ENCODE measurements around the gene NOS2.

DNA sequence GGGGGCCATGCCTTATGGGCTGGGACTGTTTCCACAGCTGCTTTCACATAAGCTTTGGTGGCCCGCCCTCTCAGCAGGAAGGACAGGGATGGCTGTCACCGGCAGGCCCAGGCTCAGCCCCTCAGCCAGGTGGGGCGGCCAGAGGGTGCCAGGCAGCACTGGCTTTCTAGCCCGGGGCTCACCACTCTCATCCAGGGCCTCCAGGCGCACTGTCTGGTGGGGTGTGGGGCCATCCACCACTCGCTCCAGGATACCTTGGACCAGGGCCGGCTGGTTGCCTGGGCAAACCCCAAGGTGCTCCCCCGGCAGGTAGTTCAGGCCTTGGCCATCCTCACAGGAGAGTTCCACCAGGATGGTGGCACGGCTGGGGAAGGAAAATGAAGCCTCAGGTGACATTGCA is 35.0 kb downstream of the NOS2 start:
- TF ChIP-seq, protein P1, sequence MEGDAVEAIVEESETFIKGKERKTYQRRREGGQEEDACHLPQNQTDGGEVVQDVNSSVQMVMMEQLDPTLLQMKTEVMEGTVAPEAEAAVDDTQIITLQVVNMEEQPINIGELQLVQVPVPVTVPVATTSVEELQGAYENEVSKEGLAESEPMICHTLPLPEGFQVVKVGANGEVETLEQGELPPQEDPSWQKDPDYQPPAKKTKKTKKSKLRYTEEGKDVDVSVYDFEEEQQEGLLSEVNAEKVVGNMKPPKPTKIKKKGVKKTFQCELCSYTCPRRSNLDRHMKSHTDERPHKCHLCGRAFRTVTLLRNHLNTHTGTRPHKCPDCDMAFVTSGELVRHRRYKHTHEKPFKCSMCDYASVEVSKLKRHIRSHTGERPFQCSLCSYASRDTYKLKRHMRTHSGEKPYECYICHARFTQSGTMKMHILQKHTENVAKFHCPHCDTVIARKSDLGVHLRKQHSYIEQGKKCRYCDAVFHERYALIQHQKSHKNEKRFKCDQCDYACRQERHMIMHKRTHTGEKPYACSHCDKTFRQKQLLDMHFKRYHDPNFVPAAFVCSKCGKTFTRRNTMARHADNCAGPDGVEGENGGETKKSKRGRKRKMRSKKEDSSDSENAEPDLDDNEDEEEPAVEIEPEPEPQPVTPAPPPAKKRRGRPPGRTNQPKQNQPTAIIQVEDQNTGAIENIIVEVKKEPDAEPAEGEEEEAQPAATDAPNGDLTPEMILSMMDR (IDR thresholded peaks at IDR 0.05) = no peak
- TF ChIP-seq POLR2A (IDR thresholded peaks at IDR 0.05) (no peak), POLR2AphosphoS5 (IDR thresholded peaks at IDR 0.05) (no peak)

Measured in upper lobe of left lung (tissue), 4 donors.